ENCODE data around the gene IQCB1. TPM values are rescaled to one million over a fixed set of nuclear protein-coding genes. Genes with fewer than 3 reads are reported as not detected.

IQCB1 gene
- total RNA-seq, 3 donors from 2014 or later (not counting 1 experiment from before 2014, with no cell fraction given) = 42.6 to 44.3 (median 42.6) TPM

GRCh38 chr3:121836481-121836880 is 1.6 kb upstream of the IQCB1 start:
- no peak overlapping the region for H3K27ac ChIP-seq (ENCODE audit: low read length)
- no peak for DNase-seq
- H3K4me1 Mint-ChIP-seq = peaks cover 41 to 42% of the 10 kb centered on the region in 2 donors
- H3K9me3 ChIP-seq (ENCODE audit: control insufficient read depth, insufficient read depth, low read length) = no peaks in the 10 kb centered on the region
- ATAC-seq = no peak
- H3K4me3 ChIP-seq (ENCODE audit: low read length) = peak overlapping the region; percentile 83
- H3K4me3 Mint-ChIP-seq = peak overlapping the region; percentile 98
- TF ChIP-seq CTCF (IDR thresholded peaks at IDR 0.05) = no peak
- intact Hi-C loops (cut with micrococcal nuclease) = loop anchor here (5.0 to 10.0 kb wide), 4 partner anchors 292 to 1742 kb away; partner anchors contain the start of genes GSK3B, GTF2E1, HSPBAP1 and POLQ
- H3K27me3 ChIP-seq (ENCODE audit: control insufficient read depth, insufficient read depth, low read length) = no peaks in the 10 kb centered on the region
- no peaks in the 10 kb centered on the region for H3K9me3 Mint-ChIP-seq
- peaks cover 14% of the 10 kb centered on the region for H3K4me1 ChIP-seq (ENCODE audit: control insufficient read depth, insufficient read depth, low read length)
- 45% methylated on average over 3 of the region's 3 CpGs for WGBS (ENCODE audit: insufficient coverage)
- peak overlapping the region; percentile 92 to 97 for H3K27ac Mint-ChIP-seq
- H3K36me3 ChIP-seq (ENCODE audit: control insufficient read depth, insufficient read depth, low read length) = peaks cover 13% of the 10 kb centered on the region
- no peaks in the 10 kb centered on the region for H3K36me3 Mint-ChIP-seq
- peaks cover 0 to 9% of the 10 kb centered on the region in 2 donors for H3K27me3 Mint-ChIP-seq (ENCODE audit: low read depth in 2 of 2)

DNA sequence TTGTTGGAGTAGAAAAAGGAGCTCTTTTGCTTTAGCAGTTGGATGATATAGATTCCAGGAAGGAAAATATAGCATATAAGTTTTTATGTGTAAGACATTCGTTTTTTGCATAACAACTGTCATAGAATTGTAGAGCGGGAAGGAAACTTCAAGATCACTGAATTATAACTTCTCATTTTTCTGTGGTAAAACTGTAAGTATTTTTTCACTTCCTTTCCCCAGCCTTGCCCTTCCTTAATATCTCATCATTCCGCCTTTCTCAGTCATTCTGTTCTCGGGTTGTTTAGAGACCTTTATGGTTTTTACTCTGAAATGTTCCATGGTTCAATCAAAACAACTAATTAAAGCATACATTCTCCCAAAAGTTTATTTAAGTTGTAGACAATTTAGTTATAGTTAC is 1.2 kb upstream of the IQCB1 start:
- Histone ChIP-seq H3K9me3 (ENCODE audit: control insufficient read depth, insufficient read depth, low read length) (no peaks in the 10 kb centered on the region), H3K36me3 (ENCODE audit: control insufficient read depth, insufficient read depth, low read length) (peaks cover 17% of the 10 kb centered on the region), H3K27ac (ENCODE audit: low read length) (no peak overlapping the region), H3K4me3 (ENCODE audit: low read length) (peak overlapping the region; percentile 83), H3K27me3 (ENCODE audit: control insufficient read depth, insufficient read depth, low read length) (no peaks in the 10 kb centered on the region), H3K4me1 (ENCODE audit: control insufficient read depth, insufficient read depth, low read length) (peaks cover 14% of the 10 kb centered on the region)
- Mint-ChIP-seq H3K9me3 (no peaks in the 10 kb centered on the region), H3K27ac (peak overlapping the region; percentile 92 to 97), H3K4me3 (peak overlapping the region; percentile 98), H3K36me3 (no peaks in the 10 kb centered on the region), H3K4me1 (peaks cover 43 to 45% of the 10 kb centered on the region in 2 donors), H3K27me3 (ENCODE audit: low read depth in 2 of 2) (peaks cover 0 to 9% of the 10 kb centered on the region in 2 donors)
- DNase-seq (no peak), ATAC-seq (no peak)
- TF ChIP-seq CTCF (IDR thresholded peaks at IDR 0.05) = no peak
- intact Hi-C loops (cut with micrococcal nuclease) = loop anchor here (5.0 to 10.0 kb wide), 4 partner anchors 291 to 1741 kb away; partner anchors contain the start of genes GSK3B, GTF2E1, HSPBAP1 and POLQ
- WGBS (ENCODE audit: insufficient coverage) = 20% methylated on average over 2 of the region's 4 CpGs

GRCh38 chr3:121835465-121835801 is 573 bp upstream of the IQCB1 start:
- Mint-ChIP-seq H3K36me3 (no peaks in the 10 kb centered on the region), H3K27ac (peak overlapping the region; percentile 92 to 97), H3K9me3 (no peaks in the 10 kb centered on the region), H3K4me1 (peaks cover 48 to 49% of the 10 kb centered on the region in 2 donors), H3K27me3 (ENCODE audit: low read depth in 2 of 2) (peaks cover 0 to 9% of the 10 kb centered on the region in 2 donors), H3K4me3 (peak overlapping the region; percentile 98)
- H3K36me3 ChIP-seq (ENCODE audit: control insufficient read depth, insufficient read depth, low read length) = peaks cover 19% of the 10 kb centered on the region
- WGBS (ENCODE audit: insufficient coverage) = 0% methylated on average over 11 of the region's 11 CpGs
- no peaks in the 10 kb centered on the region for H3K27me3 ChIP-seq (ENCODE audit: control insufficient read depth, insufficient read depth, low read length)
- peaks cover 14% of the 10 kb centered on the region for H3K4me1 ChIP-seq (ENCODE audit: control insufficient read depth, insufficient read depth, low read length)
- intact Hi-C loops (cut with micrococcal nuclease) = loop anchor here (1.0 to 10.0 kb wide), 5 partner anchors 86 to 1741 kb away; partner anchors contain the start of genes GOLGB1, GSK3B, GTF2E1 and HSPBAP1
- H3K27ac ChIP-seq (ENCODE audit: low read length) = peak overlapping the region; percentile 86
- DNase-seq = peak in 1 of 2 donors; percentile 57
- TF ChIP-seq CTCF (IDR thresholded peaks at IDR 0.05) = no peak
- H3K9me3 ChIP-seq (ENCODE audit: control insufficient read depth, insufficient read depth, low read length) = no peaks in the 10 kb centered on the region
- ATAC-seq = peak in 2 of 3 donors; percentile 14 to 18
- H3K4me3 ChIP-seq (ENCODE audit: low read length) = peak overlapping the region; percentile 83
